Endothelial cell of umbilical vein (primary cell): ENCODE data around the gene SLC7A6. TPM values are rescaled to one million over a fixed set of nuclear protein-coding genes. Genes with fewer than 3 reads are reported as not detected.
A peak's percentile ranks its signal among the peaks of the same experiment; 100 is the strongest.

Experiments
- BruUV-seq: library from RNA; stranded (reverse); fragments of 400-500 nt; replicated peaks from 2 replicates; lab custom pipeline; 2021; lab: Mats Ljungman, UMichigan
- CTCF ChIA-PET: fragments of 300-600, 350-600 bp; sonication (Branson Sonifier 250); formaldehyde crosslinking; loops from one replicate; lab custom pipeline; 2021; ENCODE audit warnings: antibody characterized with exemption, inconsistent platforms; lab: Charles Lee
- POLR2A ChIA-PET: fragments of 300-600, 350-600 bp; sonication (Branson Sonifier 250); formaldehyde crosslinking; loops from one replicate; lab custom pipeline; 2021; ENCODE audit warnings: antibody characterized with exemption, inconsistent platforms; lab: Charles Lee
- DNase-seq: peaks from one replicate; pipeline ENCODE4 v3.0.0-alpha.2; 2011; ENCODE audit warnings: low read depth, low spot score
- FAIRE-seq: peaks from 2 replicates; lab custom pipeline; 2011; peaks lifted over from hg19 to GRCh38; lab: Jason Lieb, UNC
- H2AFZ ChIP-seq: 2 replicates; pipeline ENCODE4 v1.6.0; 2012; ENCODE audit warnings: low read depth, low read length, control low read depth, inconsistent platforms
- H3K27ac ChIP-seq: 2 replicates; pipeline ENCODE4 v1.5.1; 2011; ENCODE audit warnings: low read depth, mild to moderate bottlenecking, control low read depth, low read length, moderate library complexity; ENCODE audit not compliant: insufficient read depth
- H3K27me3 ChIP-seq, 2 experiments: 2 replicates each; pipeline versions ENCODE4 v1.6.0 to v1.6.1; 2011; ENCODE audit warnings: low read length in 2 of 2, mixed read lengths in 1 of 2; ENCODE audit not compliant: control insufficient read depth in 2 of 2, insufficient read depth in 2 of 2
- H3K36me3 ChIP-seq, 2 experiments: 2 replicates in 1 of 2; 3 replicates in 1 of 2; pipeline ENCODE4 v1.5.1; 2011; ENCODE audit warnings: low read length in 2 of 2, mild to moderate bottlenecking in 1 of 2, moderate library complexity in 1 of 2; ENCODE audit not compliant: control insufficient read depth in 2 of 2, insufficient read depth in 2 of 2; ENCODE audit errors: extremely low read depth in 1 of 2
- H3K4me1 ChIP-seq: 3 replicates; pipeline ENCODE4 v1.5.1; 2011; ENCODE audit warnings: mild to moderate bottlenecking, low read length; ENCODE audit not compliant: control insufficient read depth, insufficient read depth; ENCODE audit errors: extremely low read depth
- H3K4me2 ChIP-seq: 2 replicates; pipeline ENCODE4 v1.6.1; 2011; ENCODE audit warnings: low read length, control low read depth, mixed read lengths; ENCODE audit not compliant: insufficient read depth
- H3K4me3 ChIP-seq, 3 experiments: fragments of 200-600 bp in 1 of 3; sonication (generic), shearing (Covaris generic) in 1 of 3; replicated peaks in 1 of 3; 2 replicates each; pipeline ENCODE4 v1.5.1; 2011 to 2016; ENCODE audit warnings: control low read depth in 3 of 3, low read length in 3 of 3, mild to moderate bottlenecking in 2 of 3, inconsistent platforms in 1 of 3, low read depth in 1 of 3, moderate library complexity in 1 of 3; ENCODE audit not compliant: insufficient read depth in 1 of 3
- H3K79me2 ChIP-seq: 2 replicates; pipeline ENCODE4 v1.6.0; 2012; ENCODE audit warnings: low read length, inconsistent platforms; ENCODE audit not compliant: control insufficient read depth, insufficient read depth
- H3K9ac ChIP-seq: replicated peaks from 2 replicates; pipeline ENCODE3; 2011; ENCODE audit warnings: low read length, control low read depth; ENCODE audit not compliant: insufficient read depth; ENCODE audit errors: extremely low read depth
- H3K9me1 ChIP-seq: replicated peaks from 3 replicates; pipeline ENCODE4 v1.6.0; 2011; ENCODE audit warnings: mild to moderate bottlenecking, low read length; ENCODE audit not compliant: control insufficient read depth, insufficient read depth; ENCODE audit errors: extremely low read depth
- H3K9me3 ChIP-seq: replicated peaks from 2 replicates; pipeline ENCODE4 v1.5.1; 2012; ENCODE audit warnings: low read length, inconsistent platforms; ENCODE audit not compliant: control insufficient read depth, insufficient read depth
- H4K20me1 ChIP-seq: replicated peaks from 2 replicates; pipeline ENCODE3; 2011; ENCODE audit warnings: mild to moderate bottlenecking, low read length; ENCODE audit not compliant: control insufficient read depth, insufficient read depth; ENCODE audit errors: extremely low read depth
- EZH2 ChIP-seq: IDR thresholded peaks from 2 replicates; pipeline ENCODE4 v1.6.1; 2012; ENCODE audit warnings: borderline replicate concordance, low read depth, mild to moderate bottlenecking, moderate library complexity, low read length, inconsistent platforms; ENCODE audit not compliant: severe bottlenecking
- FOS ChIP-seq: IDR thresholded peaks from 2 replicates; pipeline ENCODE4 v1.6.1; 2011; ENCODE audit warnings: mild to moderate bottlenecking, low read length, moderate library complexity, borderline replicate concordance; ENCODE audit not compliant: insufficient read depth
- GATA2 ChIP-seq: IDR thresholded peaks from 2 replicates; pipeline ENCODE4 v1.7.0; 2011; ENCODE audit warnings: low read depth, mild to moderate bottlenecking, moderate library complexity, mixed read lengths, low read length; ENCODE audit not compliant: insufficient read length, insufficient read depth
- JUN ChIP-seq: IDR thresholded peaks from 2 replicates; pipeline ENCODE4 v1.6.1; 2011; ENCODE audit warnings: borderline replicate concordance, low read depth; ENCODE audit not compliant: insufficient read length, insufficient read depth
- MAX ChIP-seq: IDR thresholded peaks from 2 replicates; pipeline ENCODE4 v1.6.1; 2011; ENCODE audit not compliant: insufficient read depth, insufficient read length
- MYC ChIP-seq: IDR thresholded peaks from one replicate; pipeline ENCODE4 v1.6.1; 2011; ENCODE audit warnings: mild to moderate bottlenecking, low read depth, low read length
- POLR2A ChIP-seq: IDR thresholded peaks from 2 replicates; pipeline ENCODE4 v1.6.1; 2012; ENCODE audit warnings: low read depth, mild to moderate bottlenecking, control low read depth, low read length
- POLR2AphosphoS5 ChIP-seq: IDR thresholded peaks from 2 replicates; pipeline ENCODE4 v1.6.1; 2012; ENCODE audit warnings: low read depth, mild to moderate bottlenecking, control low read depth, low read length, moderate library complexity; ENCODE audit not compliant: insufficient read depth
- dilution Hi-C: fragments of 300-500 bp; cut with MboI; formaldehyde crosslinking; loops from one replicate; pipeline ENCODE4 v1.15.0; 2019; ENCODE audit warnings: low sequenced_read_pairs; ENCODE audit not compliant: extremely low pct_ligation_motif_present
- intact Hi-C: fragments of 100-400 bp; cut with micrococcal nuclease; formaldehyde crosslinking; loops from one replicate; pipeline ENCODE4 v1.10.0; 2022
- polyA plus RNA-seq, 4 experiments: library from polyadenylated mRNA; depleted of rRNA in 3 of 4; stranded (reverse) in 3 of 4; unstranded in 1 of 4; fragments of >200 nt; gene quantifications; 2 replicates each; pipeline versions ENCODE4 v1.2.1 to v1.2.3, GENCODE V29; 2011 to 2012; ENCODE audit warnings: missing spikeins in 1 of 4
- total RNA-seq: library from RNA; stranded (reverse); gene quantifications from 2 replicates; pipeline ENCODE4 v1.2.3, GENCODE V29; 2021
- TF ChIP-seq, protein P1 (sequence below), 2 donors: IDR thresholded peaks; 1 replicate in 1 of 2; 2 replicates in 1 of 2; pipeline ENCODE4 v1.5.1; 2011; ENCODE audit warnings: low read length in 2 of 2, mild to moderate bottlenecking in 2 of 2, moderate library complexity in 2 of 2, control low read depth in 1 of 2, inconsistent platforms in 1 of 2, low read depth in 1 of 2; ENCODE audit not compliant: insufficient read depth in 1 of 2; ENCODE audit errors: extremely low read depth in 1 of 2

SLC7A6 gene
- total and polyA plus RNA-seq, 2 donors (not counting 3 experiments of a cell fraction or from before 2014, with no cell fraction given) = 68.0 to 86.5 TPM

GRCh38 chr16:68274441-68274840 lies 10.1 kb downstream of the SLC7A6 start:
- Histone ChIP-seq H2AFZ (no peak overlapping the region), H4K20me1 (no peaks in the 10 kb centered on the region), H3K4me3 (no peak overlapping the region), H3K27me3 (no peaks in the 10 kb centered on the region), H3K4me2 (no peak overlapping the region), H3K27ac (no peak overlapping the region), H3K79me2 (peaks cover 65% of the 10 kb centered on the region), H3K9me3 (no peaks in the 10 kb centered on the region), H3K9me1 (no peaks in the 10 kb centered on the region), H3K9ac (no peak overlapping the region), H3K4me1 (no peaks in the 10 kb centered on the region), H3K36me3 (peaks cover 0 to 26% of the 10 kb centered on the region in 2 experiments)
- CTCF ChIA-PET = interaction anchor here (1.0 to 4.0 kb wide), 4 partner anchors 12 to 54 kb away, joined by 3 to 27 read pairs (median 4); partner anchors contain the start of gene SLC7A6
- no TSS peak for BruUV-seq
- intact Hi-C loops (no loop called here), dilution Hi-C loops (no loop called here)
- POLR2A ChIA-PET = no interaction called here
- DNase-seq (no peak), FAIRE-seq (no peak)
- TF ChIP-seq, protein P1, sequence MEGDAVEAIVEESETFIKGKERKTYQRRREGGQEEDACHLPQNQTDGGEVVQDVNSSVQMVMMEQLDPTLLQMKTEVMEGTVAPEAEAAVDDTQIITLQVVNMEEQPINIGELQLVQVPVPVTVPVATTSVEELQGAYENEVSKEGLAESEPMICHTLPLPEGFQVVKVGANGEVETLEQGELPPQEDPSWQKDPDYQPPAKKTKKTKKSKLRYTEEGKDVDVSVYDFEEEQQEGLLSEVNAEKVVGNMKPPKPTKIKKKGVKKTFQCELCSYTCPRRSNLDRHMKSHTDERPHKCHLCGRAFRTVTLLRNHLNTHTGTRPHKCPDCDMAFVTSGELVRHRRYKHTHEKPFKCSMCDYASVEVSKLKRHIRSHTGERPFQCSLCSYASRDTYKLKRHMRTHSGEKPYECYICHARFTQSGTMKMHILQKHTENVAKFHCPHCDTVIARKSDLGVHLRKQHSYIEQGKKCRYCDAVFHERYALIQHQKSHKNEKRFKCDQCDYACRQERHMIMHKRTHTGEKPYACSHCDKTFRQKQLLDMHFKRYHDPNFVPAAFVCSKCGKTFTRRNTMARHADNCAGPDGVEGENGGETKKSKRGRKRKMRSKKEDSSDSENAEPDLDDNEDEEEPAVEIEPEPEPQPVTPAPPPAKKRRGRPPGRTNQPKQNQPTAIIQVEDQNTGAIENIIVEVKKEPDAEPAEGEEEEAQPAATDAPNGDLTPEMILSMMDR (IDR thresholded peaks at IDR 0.05; ENCODE audit: extremely low read depth in 1 of 2, insufficient read depth in 1 of 2, low read depth in 1 of 2, low read length in 2 of 2) = no peak

DNA sequence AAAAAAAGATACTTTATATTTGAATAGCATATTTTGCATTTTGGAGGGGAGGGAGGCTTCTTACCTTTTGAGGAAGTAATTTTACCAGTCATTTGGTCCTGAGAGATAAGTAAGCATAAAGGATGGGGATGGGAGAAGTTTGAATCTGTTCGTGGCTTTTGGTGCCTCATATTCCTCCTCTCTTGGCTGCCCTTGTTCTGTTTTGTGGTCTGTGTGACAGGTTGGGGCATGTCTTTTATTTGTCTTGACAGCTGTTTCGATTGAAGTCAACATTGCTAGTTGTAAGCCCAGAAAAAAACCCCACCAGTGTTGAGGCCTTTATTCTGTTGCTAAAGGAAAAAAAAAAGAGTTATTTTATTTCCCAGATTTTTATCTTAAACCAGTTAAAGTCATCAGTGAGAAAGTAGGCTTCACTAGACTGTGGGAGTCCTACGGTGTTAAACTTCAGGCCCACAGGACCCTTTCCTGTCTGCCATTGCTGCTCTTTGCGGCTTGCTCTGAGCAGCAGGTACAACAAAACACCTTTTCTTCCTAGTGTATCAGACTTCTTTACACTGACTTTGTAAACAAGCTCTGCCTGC lies 11.4 kb downstream of the SLC7A6 start:
- Histone ChIP-seq H3K9me1 (no peaks in the 10 kb centered on the region), H3K4me1 (no peaks in the 10 kb centered on the region), H3K9ac (no peak overlapping the region), H3K4me3 (no peak overlapping the region), H3K9me3 (no peaks in the 10 kb centered on the region), H3K4me2 (no peak overlapping the region), H3K36me3 (peaks cover 0 to 26% of the 10 kb centered on the region in 2 experiments), H2AFZ (no peak overlapping the region), H3K79me2 (peaks cover 59% of the 10 kb centered on the region), H4K20me1 (no peaks in the 10 kb centered on the region), H3K27ac (no peak overlapping the region), H3K27me3 (no peaks in the 10 kb centered on the region)
- no peak for TF ChIP-seq EZH2
- no peak for TF ChIP-seq POLR2AphosphoS5
- TF ChIP-seq JUN = no peak
- TF ChIP-seq, protein P1 (IDR thresholded peaks at IDR 0.05; ENCODE audit: extremely low read depth in 1 of 2, insufficient read depth in 1 of 2, low read depth in 1 of 2, low read length in 2 of 2) = no peak
- no peak for TF ChIP-seq POLR2A
- TF ChIP-seq GATA2 = no peak
- TF ChIP-seq MAX = no peak
- no peak for TF ChIP-seq FOS
- no peak for TF ChIP-seq MYC
- CTCF ChIA-PET = interaction anchor here (1.2 to 2.1 kb wide), 3 partner anchors 12 to 53 kb away, joined by 3 to 4 read pairs (median 3); no protein-coding TSS in a partner anchor
- POLR2A ChIA-PET = no interaction called here
- DNase-seq = no peak
- BruUV-seq = TSS peak; percentile 2
- FAIRE-seq = no peak
- dilution Hi-C loops = no loop called here
- intact Hi-C loops = no loop called here
